GM19099 (cell line): ENCODE measurements around the gene SENP8.

Experiments
- POLR2A ChIP-seq: IDR thresholded peaks from 3 replicates; pipeline ENCODE4 v1.6.1; 2011; ENCODE audit warnings: low read depth; ENCODE audit not compliant: insufficient read length; ENCODE audit errors: extremely low read depth

Gene SENP8

DNA sequence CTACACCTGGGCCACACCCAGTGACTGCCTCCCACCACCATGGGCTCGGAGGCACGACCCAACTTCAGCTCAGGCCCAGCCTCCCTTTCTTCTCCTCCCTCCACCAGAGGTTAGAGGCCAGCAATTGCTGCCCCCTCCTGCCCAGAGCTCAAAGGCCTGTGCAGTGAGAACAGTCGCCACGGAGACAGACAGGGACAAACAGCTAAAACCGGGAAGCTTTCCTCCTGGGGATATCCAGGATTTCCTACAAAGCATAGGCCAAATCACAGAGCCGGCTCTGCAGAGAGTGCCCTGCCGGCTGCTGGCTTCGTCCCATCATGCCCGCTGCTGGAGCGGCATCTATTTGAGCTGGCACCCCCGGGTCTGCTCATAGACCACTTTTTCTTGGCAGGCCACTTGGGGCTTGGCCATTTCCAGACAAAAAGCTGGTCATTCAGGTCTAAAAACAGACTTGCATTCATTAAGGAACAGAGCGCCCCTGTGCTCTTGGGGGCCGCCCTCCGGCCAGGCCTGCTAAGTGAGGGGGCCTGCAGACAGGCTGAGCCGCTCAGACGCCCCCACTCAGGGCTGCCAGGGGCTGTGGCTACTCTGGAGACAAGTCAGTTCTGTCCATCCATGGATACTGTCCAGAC lies 61.9 kb downstream of the SENP8 start:
- no peak for TF ChIP-seq POLR2A

- TF ChIP-seq POLR2A: no peak
Measured at GRCh38 chr15:72180761-72181324, 62.6 kb downstream of the SENP8 start.

- no peak for TF ChIP-seq POLR2A
Measured at GRCh38 chr15:72182244-72182643, 64.0 kb downstream of the SENP8 start.

GRCh38 chr15:72182673-72183072 lies 64.5 kb downstream of the SENP8 start:
- no peak for TF ChIP-seq POLR2A

- no peak for TF ChIP-seq POLR2A
Measured at GRCh38 chr15:72183781-72184164, 65.6 kb downstream of the SENP8 start.

- no peak for TF ChIP-seq POLR2A
Measured at GRCh38 chr15:72184165-72184811, 66.1 kb downstream of the SENP8 start.

DNA sequence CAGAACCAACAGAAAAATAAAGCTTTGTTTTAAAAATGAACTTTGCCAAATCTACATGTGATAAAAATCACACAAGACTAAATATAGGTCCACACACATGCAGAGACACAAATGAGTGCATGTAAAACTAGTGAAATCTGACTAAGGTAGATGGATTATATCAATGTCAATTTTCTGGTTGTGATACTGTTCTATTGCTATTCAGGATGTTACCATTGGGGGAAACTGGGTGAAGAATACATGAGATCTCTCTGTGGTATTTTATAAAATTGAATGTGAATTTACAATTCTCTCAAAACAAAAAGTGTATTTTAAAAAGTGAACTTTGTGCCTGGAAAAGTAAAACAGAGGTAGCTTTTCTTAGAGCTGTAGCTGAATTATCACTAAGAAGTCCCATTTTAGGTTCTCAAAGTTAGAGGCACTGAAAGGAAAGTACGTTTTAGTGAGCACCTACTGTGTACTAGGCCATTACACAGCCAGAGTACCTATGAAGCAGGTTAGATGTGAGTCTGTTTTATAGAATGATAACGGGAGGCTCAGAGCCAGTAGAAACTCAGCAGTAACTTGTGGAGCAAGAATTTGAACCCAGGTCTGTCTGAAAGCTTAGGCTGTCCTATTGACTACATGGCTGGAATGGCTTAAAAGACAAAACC lies 71.2 kb downstream of the SENP8 start:
- no peak for TF ChIP-seq POLR2A

GRCh38 chr15:72192416-72192815 lies 74.2 kb downstream of the SENP8 start:
- no peak for TF ChIP-seq POLR2A
